ENCODE results near the gene TMUB2.
"Not testable (repeated sequence)": the region's sequence is repeated elsewhere in the genome, so short reads cannot be mapped to it uniquely, and the experiment has no call there.

- not testable (repeated sequence) for TF ChIP-seq CTCF (conservative IDR thresholded peaks at IDR 0.05 in 1 of 2, IDR thresholded peaks at IDR 0.05 in 1 of 2; ENCODE audit: extremely low read depth in 1 of 2, insufficient read depth in 1 of 2, low read depth in 1 of 2, low read length in 2 of 2); EZH2 (IDR thresholded peaks at IDR 0.05; ENCODE audit: borderline replicate concordance, low read length)
Observed at GRCh38 chr17:44237886-44238285, 51.1 kb downstream of the TMUB2 start.
